ENCODE results near the gene PLD4.

PLD4 gene

GRCh38 chr14:104927432-104927816, 2.7 kb downstream of the PLD4 start:
- no peak overlapping the region for H3K4me3 ChIP-seq (ENCODE audit: low read depth, low read length)

- no peak overlapping the region for H3K4me3 ChIP-seq (ENCODE audit: low read depth, low read length)
These were observed 3.2 kb downstream of the PLD4 start for GRCh38 chr14:104927901-104928300.

- H3K4me3 ChIP-seq (ENCODE audit: low read depth, low read length), result no peak overlapping the region
These were observed 3.9 kb downstream of the PLD4 start for GRCh38 chr14:104928391-104929133.

GRCh38 chr14:104929268-104930230, 4.9 kb downstream of the PLD4 start:
- H3K4me3 ChIP-seq (ENCODE audit: low read depth, low read length), result no peak overlapping the region

GRCh38 chr14:104930526-104931303, 6.0 kb downstream of the PLD4 start:
- H3K4me3 ChIP-seq (ENCODE audit: low read depth, low read length), result no peak overlapping the region

GRCh38 chr14:104931304-104931770, 6.7 kb downstream of the PLD4 start:
- H3K4me3 ChIP-seq (ENCODE audit: low read depth, low read length), result no peak overlapping the region

- H3K4me3 ChIP-seq (ENCODE audit: low read depth, low read length), result no peak overlapping the region
These were observed 7.3 kb downstream of the PLD4 start for GRCh38 chr14:104931771-104932675.

GRCh38 chr14:104932676-104933631, 8.3 kb downstream of the PLD4 start:
- H3K4me3 ChIP-seq (ENCODE audit: low read depth, low read length), result peak overlapping the region; percentile 39

GRCh38 chr14:104933746-104934733, 9.4 kb downstream of the PLD4 start:
- H3K4me3 ChIP-seq (ENCODE audit: low read depth, low read length), result no peak overlapping the region

GRCh38 chr14:104935026-104935650, 10.5 kb downstream of the PLD4 start:
- no peak overlapping the region for H3K4me3 ChIP-seq (ENCODE audit: low read depth, low read length)

GRCh38 chr14:104935955-104936354, 11.3 kb downstream of the PLD4 start:
- H3K4me3 ChIP-seq (ENCODE audit: low read depth, low read length), result no peak overlapping the region

- no peak overlapping the region for H3K4me3 ChIP-seq (ENCODE audit: low read depth, low read length)
These were observed 11.9 kb downstream of the PLD4 start for GRCh38 chr14:104936361-104937155.

GRCh38 chr14:104937161-104937560, 12.5 kb downstream of the PLD4 start:
- no peak overlapping the region for H3K4me3 ChIP-seq (ENCODE audit: low read depth, low read length)

GRCh38 chr14:104937694-104938365, 13.2 kb downstream of the PLD4 start:
- no peak overlapping the region for H3K4me3 ChIP-seq (ENCODE audit: low read depth, low read length)

- H3K4me3 ChIP-seq (ENCODE audit: low read depth, low read length), result no peak overlapping the region
These were observed 13.8 kb downstream of the PLD4 start for GRCh38 chr14:104938436-104938835.

- no peak overlapping the region for H3K4me3 ChIP-seq (ENCODE audit: low read depth, low read length)
These were observed 14.3 kb downstream of the PLD4 start for GRCh38 chr14:104938960-104939359.
